ENCODE data around the gene SDSL. TPM values are rescaled to one million over a fixed set of nuclear protein-coding genes. Genes with fewer than 3 reads are reported as not detected.

SDSL gene
- total and polyA plus RNA-seq, 2 experiments from 2014 or later, result not detected

DNA sequence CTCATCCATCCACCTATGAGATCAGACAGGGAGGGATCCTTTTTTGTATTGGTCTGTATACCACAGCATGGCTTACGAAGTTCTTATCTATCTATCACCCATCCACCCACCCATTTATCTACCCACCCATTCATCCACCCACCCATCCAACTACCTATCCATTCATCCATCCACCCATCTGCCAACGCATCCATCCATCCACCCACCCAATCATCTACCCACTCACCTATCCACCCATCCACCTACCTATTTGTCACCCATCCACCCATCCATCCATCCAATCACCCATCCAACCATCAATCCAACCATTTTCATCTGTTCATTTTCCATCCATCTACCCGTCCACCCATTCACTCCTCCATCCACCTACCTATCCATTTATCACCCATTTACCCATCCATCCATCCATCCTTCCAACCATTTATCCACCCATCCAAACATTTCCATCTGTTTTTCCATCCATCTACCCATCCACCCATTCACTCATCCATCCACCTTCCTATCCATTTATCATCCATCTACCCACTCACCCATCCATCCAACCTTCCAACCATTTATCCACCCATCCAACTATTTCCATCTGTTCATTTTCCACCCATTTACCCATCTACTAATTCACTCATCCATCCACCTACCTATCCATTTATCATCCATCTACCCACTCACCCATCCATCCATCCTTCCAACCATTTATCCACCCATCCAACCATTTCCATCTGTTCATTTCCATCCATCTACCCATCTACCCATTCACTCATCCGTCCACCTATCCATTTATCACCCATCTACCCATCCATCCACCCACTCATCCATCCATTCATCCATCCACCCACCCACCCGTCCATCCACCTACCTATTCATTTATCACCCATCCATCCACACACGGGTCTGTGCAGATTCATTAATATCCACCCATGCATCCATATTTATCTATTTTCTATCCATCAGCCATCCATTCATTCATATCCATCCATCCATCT lies 31.8 kb upstream of the SDSL start:
- no peak for TF ChIP-seq CTCF (conservative IDR thresholded peaks at IDR 0.05; ENCODE audit: low read depth in 2 of 2)
- TF ChIP-seq NANOG (IDR thresholded peaks at IDR 0.05; ENCODE audit: borderline replicate concordance), result no peak
- no peak for TF ChIP-seq ZNF114 (CRISPR knock-in tag; IDR thresholded peaks at IDR 0.05)
- TF ChIP-seq, protein P1, sequence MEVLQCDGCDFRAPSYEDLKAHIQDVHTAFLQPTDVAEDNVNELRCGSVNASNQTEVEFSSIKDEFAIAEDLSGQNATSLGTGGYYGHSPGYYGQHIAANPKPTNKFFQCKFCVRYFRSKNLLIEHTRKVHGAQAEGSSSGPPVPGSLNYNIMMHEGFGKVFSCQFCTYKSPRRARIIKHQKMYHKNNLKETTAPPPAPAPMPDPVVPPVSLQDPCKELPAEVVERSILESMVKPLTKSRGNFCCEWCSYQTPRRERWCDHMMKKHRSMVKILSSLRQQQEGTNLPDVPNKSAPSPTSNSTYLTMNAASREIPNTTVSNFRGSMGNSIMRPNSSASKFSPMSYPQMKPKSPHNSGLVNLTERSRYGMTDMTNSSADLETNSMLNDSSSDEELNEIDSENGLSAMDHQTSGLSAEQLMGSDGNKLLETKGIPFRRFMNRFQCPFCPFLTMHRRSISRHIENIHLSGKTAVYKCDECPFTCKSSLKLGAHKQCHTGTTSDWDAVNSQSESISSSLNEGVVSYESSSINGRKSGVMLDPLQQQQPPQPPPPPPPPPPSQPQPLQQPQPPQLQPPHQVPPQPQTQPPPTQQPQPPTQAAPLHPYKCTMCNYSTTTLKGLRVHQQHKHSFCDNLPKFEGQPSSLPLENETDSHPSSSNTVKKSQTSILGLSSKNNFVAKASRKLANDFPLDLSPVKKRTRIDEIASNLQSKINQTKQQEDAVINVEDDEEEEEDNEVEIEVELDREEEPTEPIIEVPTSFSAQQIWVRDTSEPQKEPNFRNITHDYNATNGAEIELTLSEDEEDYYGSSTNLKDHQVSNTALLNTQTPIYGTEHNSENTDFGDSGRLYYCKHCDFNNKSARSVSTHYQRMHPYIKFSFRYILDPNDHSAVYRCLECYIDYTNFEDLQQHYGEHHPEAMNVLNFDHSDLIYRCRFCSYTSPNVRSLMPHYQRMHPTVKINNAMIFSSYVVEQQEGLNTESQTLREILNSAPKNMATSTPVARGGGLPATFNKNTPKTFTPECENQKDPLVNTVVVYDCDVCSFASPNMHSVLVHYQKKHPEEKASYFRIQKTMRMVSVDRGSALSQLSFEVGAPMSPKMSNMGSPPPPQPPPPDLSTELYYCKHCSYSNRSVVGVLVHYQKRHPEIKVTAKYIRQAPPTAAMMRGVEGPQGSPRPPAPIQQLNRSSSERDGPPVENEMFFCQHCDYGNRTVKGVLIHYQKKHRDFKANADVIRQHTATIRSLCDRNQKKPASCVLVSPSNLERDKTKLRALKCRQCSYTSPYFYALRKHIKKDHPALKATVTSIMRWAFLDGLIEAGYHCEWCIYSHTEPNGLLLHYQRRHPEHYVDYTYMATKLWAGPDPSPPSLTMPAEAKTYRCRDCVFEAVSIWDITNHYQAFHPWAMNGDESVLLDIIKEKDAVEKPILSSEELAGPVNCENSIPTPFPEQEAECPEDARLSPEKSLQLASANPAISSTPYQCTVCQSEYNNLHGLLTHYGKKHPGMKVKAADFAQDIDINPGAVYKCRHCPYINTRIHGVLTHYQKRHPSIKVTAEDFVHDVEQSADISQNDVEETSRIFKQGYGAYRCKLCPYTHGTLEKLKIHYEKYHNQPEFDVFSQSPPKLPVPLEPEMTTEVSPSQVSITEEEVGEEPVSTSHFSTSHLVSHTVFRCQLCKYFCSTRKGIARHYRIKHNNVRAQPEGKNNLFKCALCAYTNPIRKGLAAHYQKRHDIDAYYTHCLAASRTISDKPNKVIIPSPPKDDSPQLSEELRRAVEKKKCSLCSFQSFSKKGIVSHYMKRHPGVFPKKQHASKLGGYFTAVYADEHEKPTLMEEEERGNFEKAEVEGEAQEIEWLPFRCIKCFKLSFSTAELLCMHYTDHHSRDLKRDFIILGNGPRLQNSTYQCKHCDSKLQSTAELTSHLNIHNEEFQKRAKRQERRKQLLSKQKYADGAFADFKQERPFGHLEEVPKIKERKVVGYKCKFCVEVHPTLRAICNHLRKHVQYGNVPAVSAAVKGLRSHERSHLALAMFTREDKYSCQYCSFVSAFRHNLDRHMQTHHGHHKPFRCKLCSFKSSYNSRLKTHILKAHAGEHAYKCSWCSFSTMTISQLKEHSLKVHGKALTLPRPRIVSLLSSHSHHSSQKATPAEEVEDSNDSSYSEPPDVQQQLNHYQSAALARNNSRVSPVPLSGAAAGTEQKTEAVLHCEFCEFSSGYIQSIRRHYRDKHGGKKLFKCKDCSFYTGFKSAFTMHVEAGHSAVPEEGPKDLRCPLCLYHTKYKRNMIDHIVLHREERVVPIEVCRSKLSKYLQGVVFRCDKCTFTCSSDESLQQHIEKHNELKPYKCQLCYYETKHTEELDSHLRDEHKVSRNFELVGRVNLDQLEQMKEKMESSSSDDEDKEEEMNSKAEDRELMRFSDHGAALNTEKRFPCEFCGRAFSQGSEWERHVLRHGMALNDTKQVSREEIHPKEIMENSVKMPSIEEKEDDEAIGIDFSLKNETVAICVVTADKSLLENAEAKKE (CRISPR knock-in tag; IDR thresholded peaks at IDR 0.05), result no peak
- no peak for TF ChIP-seq JUNB (IDR thresholded peaks at IDR 0.05; ENCODE audit: unreplicated experiment)
- no peak for TF ChIP-seq ZNF331 (CRISPR knock-in tag; IDR thresholded peaks at IDR 0.05; ENCODE audit: low read depth)
- DNase-seq (ENCODE audit: low spot score), result no peak
- Histone ChIP-seq H4K20me1 (replicated peaks; ENCODE audit: insufficient read depth) (no peaks in the 10 kb centered on the region), H3K4me3 (no peak overlapping the region), H3K27me3 (ENCODE audit: insufficient read depth) (no peaks in the 10 kb centered on the region), H3K4me1 (ENCODE audit: insufficient read depth) (no peaks in the 10 kb centered on the region), H3K36me3 (ENCODE audit: insufficient read depth) (no peaks in the 10 kb centered on the region), H3F3A (replicated peaks; ENCODE audit: low read depth) (0 out of 2 replicates have a peak, but pooled peaks cover 2% of the 10 kb centered on the region), H3K4me2 (no peak overlapping the region), H3K9me2 (ENCODE audit: insufficient read depth) (no peaks in the 10 kb centered on the region; the same call in 1 of the 2 replicates), H3K27ac (ENCODE audit: low read depth) (no peak overlapping the region), H3K79me2 (replicated peaks; ENCODE audit: insufficient read depth) (no peaks in the 10 kb centered on the region), H2AFZ (no peak overlapping the region)
- Mint-ChIP-seq H3K36me3 (ENCODE audit: low read depth) (peaks cover 4% of the 10 kb centered on the region; the same call in 2 of the 3 replicates), H3K4me3 (no peak overlapping the region), H3K27me3 (ENCODE audit: insufficient read depth, low read depth, poor library complexity) (peaks cover 2% of the 10 kb centered on the region), H3K27ac (no peak overlapping the region), H3K4me1 (no peaks in the 10 kb centered on the region), H3K9me3 (no peaks in the 10 kb centered on the region; the same call in 2 of the 3 replicates)
- ATAC-seq, result no peak

Data from GM23338 (cell line).